ENCODE data around the gene SOWAHA. TPM values are rescaled to one million over a fixed set of nuclear protein-coding genes. Genes with fewer than 3 reads are reported as not detected.

SOWAHA gene
- total RNA-seq, 4 donors from 2014 or later = 0.16 to 0.75 (median 0.37) TPM

- TF ChIP-seq CTCF (IDR thresholded peaks at IDR 0.05; ENCODE audit: low read depth) = no peak
These were observed 40.2 kb downstream of the SOWAHA start for GRCh38 chr5:132853323-132853722.

- no peak for TF ChIP-seq CTCF (IDR thresholded peaks at IDR 0.05; ENCODE audit: low read depth)
These were observed 40.7 kb downstream of the SOWAHA start for GRCh38 chr5:132853790-132854189.

- no peak for TF ChIP-seq CTCF (IDR thresholded peaks at IDR 0.05; ENCODE audit: low read depth)
These were observed 41.2 kb downstream of the SOWAHA start for GRCh38 chr5:132854301-132854700.

GRCh38 chr5:132856011-132856410 is 42.9 kb downstream of the SOWAHA start:
- TF ChIP-seq CTCF (IDR thresholded peaks at IDR 0.05; ENCODE audit: low read depth) = no peak

GRCh38 chr5:132859889-132860437 is 46.9 kb downstream of the SOWAHA start:
- TF ChIP-seq CTCF (IDR thresholded peaks at IDR 0.05; ENCODE audit: low read depth) = no peak

GRCh38 chr5:132860742-132861141 is 47.6 kb downstream of the SOWAHA start:
- TF ChIP-seq CTCF (IDR thresholded peaks at IDR 0.05; ENCODE audit: low read depth) = no peak

GRCh38 chr5:132865668-132866341 is 52.7 kb downstream of the SOWAHA start:
- TF ChIP-seq CTCF (IDR thresholded peaks at IDR 0.05; ENCODE audit: low read depth) = no peak

Small RNA genes lying within 50 kb of the gene (small RNA-seq; reads per million reads assigned to genes)
- not detected for gene RNA5SP192

Other genes starting within 250 kb of the SOWAHA start
- under 1 TPM in 1 of 4 donors, not detected in 3; 0.66 TPM for gene IL13, start 155.1 kb upstream of the SOWAHA start, total RNA-seq
- gene IL4, start 139.3 kb upstream of the SOWAHA start, total RNA-seq = not detected
- 1 to 10 TPM; 2.1 to 5.8 (median 4.3) TPM for gene KIF3A, start 75.8 kb upstream of the SOWAHA start, total RNA-seq
- not detected for gene CCNI2, start 65.9 kb upstream of the SOWAHA start, total RNA-seq
- gene SEPTIN8, start 36.1 kb upstream of the SOWAHA start, total RNA-seq = 10 to 100 TPM; 19.9 to 30.8 (median 22.4) TPM
- 1 to 10 TPM in 3 of 4 donors, under 1 TPM in 1; 0.49 to 8.3 (median 3.4) TPM for gene SHROOM1, start 17.3 kb downstream of the SOWAHA start, total RNA-seq
- under 1 TPM in 3 of 4 donors, not detected in 1; 0.22 to 0.75 (median 0.51) TPM for gene GDF9, start 53.2 kb downstream of the SOWAHA start, total RNA-seq
- 100 to 1,000 TPM in 3 of 4 donors, 10 to 100 TPM in 1; 97.2 to 170 (median 130) TPM for gene UQCRQ, start 53.3 kb downstream of the SOWAHA start, total RNA-seq
- gene LEAP2, start 60.4 kb downstream of the SOWAHA start, total RNA-seq = 1 to 10 TPM in 3 of 4 donors, under 1 TPM in 1; 0.57 to 4.2 (median 1.6) TPM
- 10 to 100 TPM; 61.6 to 84.1 (median 67.1) TPM for gene AFF4, start 150.3 kb downstream of the SOWAHA start, total RNA-seq
- gene ZCCHC10, start 213.2 kb downstream of the SOWAHA start, total RNA-seq = 10 to 100 TPM in 3 of 4 donors, 1 to 10 TPM in 1; 9.5 to 22.2 (median 14.8) TPM
- 10 to 100 TPM; 34.3 to 64.2 (median 41.3) TPM for gene HSPA4, start 238.7 kb downstream of the SOWAHA start, total RNA-seq

Measured in subcutaneous adipose tissue (tissue), 4 donors.